Epithelial cell of esophagus (primary cell): ENCODE results near the gene ADCY4.

Source experiments
- DNase-seq: peaks from one replicate; pipeline ENCODE4 v3.0.0; 2010; ENCODE audit warnings: low read depth
- H3K4me3 ChIP-seq: 2 replicates; pipeline ENCODE4 v1.5.1; 2011; ENCODE audit warnings: mild to moderate bottlenecking, low read length, control low read depth
- TF ChIP-seq, protein P1 (sequence below): IDR thresholded peaks from 2 replicates; pipeline ENCODE4 v1.5.1; 2011; ENCODE audit warnings: low read depth, mild to moderate bottlenecking, low read length, control low read depth, inconsistent platforms; ENCODE audit not compliant: insufficient read depth; ENCODE audit errors: missing control alignments

Gene ADCY4

DNA sequence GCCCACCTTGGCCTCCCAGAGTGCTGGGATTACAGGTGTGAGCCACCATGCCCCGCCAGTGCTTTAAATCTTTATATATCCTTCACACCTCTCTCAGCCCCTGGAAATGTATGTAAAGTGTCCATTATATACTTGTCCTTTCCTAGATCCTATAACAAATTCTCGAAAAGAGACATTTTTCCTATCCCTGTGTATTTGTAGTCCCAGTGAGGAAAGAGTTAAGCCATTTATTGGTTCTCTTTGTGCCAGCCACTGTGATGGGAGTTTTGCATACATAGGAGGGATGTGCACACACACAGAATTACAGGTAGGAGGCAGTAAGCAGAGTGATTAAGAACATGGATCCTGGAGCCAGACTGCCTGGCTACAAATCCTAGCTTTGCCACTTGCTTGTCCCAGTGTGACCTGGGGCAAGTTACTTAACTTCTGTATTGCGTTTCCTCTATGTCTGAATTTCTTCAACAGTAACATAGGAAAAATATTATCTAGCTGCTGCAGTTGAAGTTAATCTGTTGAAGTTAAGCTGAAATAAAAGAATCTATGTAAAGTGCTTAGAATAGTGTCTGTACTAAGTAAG lies 61.4 kb downstream of the ADCY4 start:
- TF ChIP-seq, protein P1, sequence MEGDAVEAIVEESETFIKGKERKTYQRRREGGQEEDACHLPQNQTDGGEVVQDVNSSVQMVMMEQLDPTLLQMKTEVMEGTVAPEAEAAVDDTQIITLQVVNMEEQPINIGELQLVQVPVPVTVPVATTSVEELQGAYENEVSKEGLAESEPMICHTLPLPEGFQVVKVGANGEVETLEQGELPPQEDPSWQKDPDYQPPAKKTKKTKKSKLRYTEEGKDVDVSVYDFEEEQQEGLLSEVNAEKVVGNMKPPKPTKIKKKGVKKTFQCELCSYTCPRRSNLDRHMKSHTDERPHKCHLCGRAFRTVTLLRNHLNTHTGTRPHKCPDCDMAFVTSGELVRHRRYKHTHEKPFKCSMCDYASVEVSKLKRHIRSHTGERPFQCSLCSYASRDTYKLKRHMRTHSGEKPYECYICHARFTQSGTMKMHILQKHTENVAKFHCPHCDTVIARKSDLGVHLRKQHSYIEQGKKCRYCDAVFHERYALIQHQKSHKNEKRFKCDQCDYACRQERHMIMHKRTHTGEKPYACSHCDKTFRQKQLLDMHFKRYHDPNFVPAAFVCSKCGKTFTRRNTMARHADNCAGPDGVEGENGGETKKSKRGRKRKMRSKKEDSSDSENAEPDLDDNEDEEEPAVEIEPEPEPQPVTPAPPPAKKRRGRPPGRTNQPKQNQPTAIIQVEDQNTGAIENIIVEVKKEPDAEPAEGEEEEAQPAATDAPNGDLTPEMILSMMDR: peak; percentile 54
- no peak overlapping the region for H3K4me3 ChIP-seq
- DNase-seq: peak; percentile 75

DNA sequence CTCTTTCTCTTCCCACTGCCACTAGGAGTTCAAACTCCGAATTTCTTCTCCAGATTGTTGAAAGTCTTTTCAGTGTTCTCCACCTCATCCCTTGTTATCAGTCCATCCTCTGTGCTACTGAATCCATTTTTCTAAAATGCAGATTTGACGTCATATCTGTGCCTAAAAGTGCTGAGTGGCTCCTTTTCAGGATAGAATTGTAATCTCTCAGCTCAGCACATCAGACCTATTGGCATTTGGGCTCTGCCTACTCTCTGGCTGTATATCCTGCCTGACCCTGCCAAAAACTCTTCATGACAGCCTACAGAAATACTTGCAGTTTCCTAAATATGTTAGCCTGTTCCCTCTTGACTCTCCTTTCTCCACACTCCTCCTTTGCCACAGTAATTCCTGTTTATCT lies 62.4 kb downstream of the ADCY4 start:
- TF ChIP-seq, protein P1: no peak
- DNase-seq: no peak
- H3K4me3 ChIP-seq: no peak overlapping the region

DNA sequence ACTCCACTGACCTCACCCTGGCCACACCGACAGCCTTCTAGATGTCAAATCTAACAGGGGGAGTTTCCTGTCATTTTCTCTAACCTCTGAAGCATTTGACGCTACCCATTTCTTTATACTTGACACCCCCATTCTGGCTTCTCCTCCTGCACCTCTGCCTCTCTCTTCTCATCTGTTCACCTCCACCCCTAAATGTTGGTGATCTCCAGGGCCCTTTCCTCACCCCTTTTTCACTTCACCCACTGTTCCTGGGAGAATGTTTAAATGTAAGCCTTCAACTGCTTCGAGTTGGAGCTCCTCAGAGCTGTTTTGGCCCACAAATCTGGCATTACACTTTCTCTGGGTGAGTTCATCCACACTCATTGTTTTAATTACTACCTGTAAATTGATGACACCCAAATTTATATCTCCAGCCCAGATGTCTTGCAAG lies 63.0 kb downstream of the ADCY4 start:
- TF ChIP-seq, protein P1: no peak
- peak overlapping the region; percentile 34 for H3K4me3 ChIP-seq
- no peak for DNase-seq

DNA sequence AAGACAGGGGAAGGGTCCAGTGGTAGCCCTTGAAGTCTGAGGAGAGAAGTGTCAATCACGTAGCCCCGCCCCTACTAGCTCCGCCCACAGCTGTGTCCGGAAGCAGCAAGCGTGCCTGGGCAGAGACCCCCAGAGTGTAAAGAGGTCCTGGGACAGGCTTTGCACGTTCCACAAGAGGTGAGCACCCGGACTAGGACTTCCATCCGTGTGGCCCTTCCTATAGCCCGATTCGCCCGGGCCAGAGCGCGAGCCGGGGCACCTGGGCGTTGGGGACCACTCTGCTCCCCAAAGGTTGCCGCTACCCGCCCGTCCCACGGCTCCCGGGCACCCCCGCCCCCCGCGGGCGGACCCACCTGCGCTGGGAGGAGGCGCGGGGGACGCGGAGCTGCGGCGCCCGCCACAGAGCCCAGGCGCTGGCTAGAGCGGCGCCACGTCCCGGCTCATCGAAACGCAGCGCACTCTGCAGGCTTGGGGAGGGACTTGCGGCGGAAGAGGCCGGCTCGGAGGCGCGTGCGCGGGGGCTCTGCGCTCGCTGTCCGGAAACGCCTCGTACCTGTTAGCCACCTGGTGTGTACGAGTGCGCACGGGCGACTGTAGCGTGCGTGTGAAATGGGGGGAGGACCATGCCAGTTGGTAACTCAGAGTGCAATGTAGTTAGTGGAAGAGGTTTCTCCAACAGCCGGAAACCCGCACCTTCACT lies 63.6 kb downstream of the ADCY4 start, which contains the start of gene RABGGTA:
TSS of gene RABGGTA (minus strand) at position 464 of the 700 bp plus-strand sequence. CDS start 482 bp downstream, outside the sequence.
- H3K4me3 ChIP-seq: peak within 1 kb of the TSS; percentile 80
- TF ChIP-seq, protein P1: peak; percentile 59
- peak; percentile 94 for DNase-seq

DNA sequence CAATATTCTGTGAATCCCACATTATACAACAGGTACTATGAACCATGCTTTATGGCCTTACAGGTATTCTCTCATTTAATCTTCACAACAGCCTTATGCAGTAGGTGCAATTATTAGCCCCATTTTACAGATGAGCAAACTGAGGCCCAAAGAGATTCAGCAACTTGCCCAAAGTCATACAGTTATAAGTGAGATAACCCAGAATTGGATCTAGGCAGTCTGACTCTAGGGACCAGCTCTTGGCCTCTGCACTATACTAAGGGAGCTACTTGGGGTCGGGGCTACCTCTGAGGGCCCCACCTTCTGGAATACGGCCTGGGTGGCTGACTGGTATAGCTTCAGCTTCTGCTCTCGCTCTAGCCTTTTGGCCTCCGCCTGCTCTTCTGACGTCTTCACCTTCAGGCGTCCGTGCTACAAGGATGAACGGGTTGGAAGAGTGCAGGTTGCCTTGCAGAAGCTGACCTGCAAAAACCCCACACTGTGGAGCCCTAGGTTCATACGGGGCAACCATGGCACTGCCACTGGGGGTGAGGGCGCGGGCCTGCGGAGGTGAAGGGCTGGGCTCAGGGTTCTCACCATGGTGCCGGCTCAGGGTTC lies 64.2 kb downstream of the ADCY4 start:
- peak overlapping the region; percentile 80 for H3K4me3 ChIP-seq
- no peak for DNase-seq

DNA sequence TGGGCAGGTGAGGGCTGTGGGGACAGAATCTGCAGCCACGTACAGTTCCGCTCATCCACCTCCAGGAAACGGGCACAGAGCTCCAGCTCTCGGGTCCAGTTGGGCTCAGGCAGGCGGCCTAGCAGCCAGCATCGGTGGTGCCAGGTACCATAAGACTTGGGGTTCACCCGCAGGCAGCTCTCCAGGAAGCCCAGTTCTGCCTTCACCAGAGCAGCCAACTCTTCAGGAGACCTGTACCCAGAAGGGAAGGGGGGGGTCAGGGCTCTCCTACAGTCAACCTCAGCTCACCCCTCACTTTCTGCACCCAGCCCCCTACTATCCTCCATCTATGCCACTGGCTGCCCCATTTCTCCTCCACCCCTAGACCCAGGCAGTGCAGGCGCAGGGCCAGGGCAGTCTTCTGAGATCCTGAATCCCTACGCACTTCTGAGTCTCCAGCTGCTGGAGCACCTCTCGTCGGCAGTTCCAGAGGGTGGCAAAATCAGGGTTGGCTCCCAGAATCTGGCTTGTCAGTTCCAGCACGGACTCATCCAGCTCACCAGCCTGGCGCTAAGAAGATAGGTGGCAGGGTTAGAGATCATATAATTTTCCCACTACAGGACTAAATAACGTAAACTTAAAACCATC lies 64.8 kb downstream of the ADCY4 start:
- no peak overlapping the region for H3K4me3 ChIP-seq
- no peak for DNase-seq
- TF ChIP-seq, protein P1: no peak

More for the DNA sequence above, 64.2 kb downstream of the ADCY4 start:
- TF ChIP-seq, protein P1: no peak
